NB4 (cell line): ENCODE results near the gene LZTS3.
"Not testable (repeated sequence)": the region's sequence is repeated elsewhere in the genome, so short reads cannot be mapped to it uniquely, and the experiment has no call there.

Experiments
- DNase-seq: peaks from one replicate; pipeline ENCODE4 v3.0.0; 2010; ENCODE audit warnings: low read depth
- H3K4me3 ChIP-seq: one replicate; pipeline ENCODE4 v1.5.1; 2011; ENCODE audit warnings: mild to moderate bottlenecking, low read depth, low read length, moderate library complexity
- MYC ChIP-seq: IDR thresholded peaks from 2 replicates; pipeline ENCODE4 v1.6.1; 2011; ENCODE audit warnings: low read depth, low read length
- POLR2A ChIP-seq: IDR thresholded peaks from 2 replicates; pipeline ENCODE4 v1.6.1; 2011; ENCODE audit warnings: mild to moderate bottlenecking; ENCODE audit not compliant: insufficient read length; ENCODE audit errors: extremely low read depth
- TF ChIP-seq, protein P1 (sequence below): IDR thresholded peaks from one replicate; pipeline ENCODE4 v1.5.1; 2012; ENCODE audit warnings: low read depth, low read length
- TF ChIP-seq, protein P2 (sequence below): IDR thresholded peaks from 2 replicates; pipeline ENCODE4 v1.6.1; 2011; ENCODE audit warnings: low read depth, low read length

The LZTS3 gene

DNA sequence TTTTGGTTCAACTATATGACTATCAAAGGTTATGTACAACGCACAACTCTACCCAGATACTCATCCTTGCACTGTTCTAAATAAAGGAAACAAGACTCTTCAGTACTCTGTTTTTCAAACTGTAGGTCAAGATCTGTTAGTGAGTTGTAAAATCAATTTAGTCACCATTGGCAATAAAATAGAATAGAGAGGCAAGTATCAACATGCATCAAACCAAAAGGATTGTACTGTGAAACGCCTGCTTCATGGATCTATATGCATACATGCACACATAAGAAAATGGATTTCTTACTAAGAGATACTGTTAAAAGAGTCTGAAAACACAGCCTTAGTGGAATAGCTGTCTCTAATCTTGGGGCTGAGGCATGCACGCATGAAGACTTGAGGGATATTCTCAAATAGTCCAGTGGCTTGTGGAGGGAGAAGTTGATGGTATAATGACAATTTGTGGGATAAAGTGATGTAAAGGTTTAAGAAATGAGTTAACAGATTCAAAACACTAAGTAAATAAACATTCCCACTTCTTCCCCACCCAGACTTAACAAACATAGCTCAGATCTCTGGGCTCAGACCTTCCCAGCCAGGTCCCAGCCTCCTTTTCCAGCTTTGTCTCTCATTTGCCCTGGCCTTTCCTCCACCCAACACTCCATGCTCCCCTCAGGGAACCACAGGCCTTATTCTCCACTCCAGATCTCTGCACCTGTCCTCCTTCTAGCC is 10.7 kb upstream of the LZTS3 start:
- TF ChIP-seq MYC, result no peak
- TF ChIP-seq, protein P1, sequence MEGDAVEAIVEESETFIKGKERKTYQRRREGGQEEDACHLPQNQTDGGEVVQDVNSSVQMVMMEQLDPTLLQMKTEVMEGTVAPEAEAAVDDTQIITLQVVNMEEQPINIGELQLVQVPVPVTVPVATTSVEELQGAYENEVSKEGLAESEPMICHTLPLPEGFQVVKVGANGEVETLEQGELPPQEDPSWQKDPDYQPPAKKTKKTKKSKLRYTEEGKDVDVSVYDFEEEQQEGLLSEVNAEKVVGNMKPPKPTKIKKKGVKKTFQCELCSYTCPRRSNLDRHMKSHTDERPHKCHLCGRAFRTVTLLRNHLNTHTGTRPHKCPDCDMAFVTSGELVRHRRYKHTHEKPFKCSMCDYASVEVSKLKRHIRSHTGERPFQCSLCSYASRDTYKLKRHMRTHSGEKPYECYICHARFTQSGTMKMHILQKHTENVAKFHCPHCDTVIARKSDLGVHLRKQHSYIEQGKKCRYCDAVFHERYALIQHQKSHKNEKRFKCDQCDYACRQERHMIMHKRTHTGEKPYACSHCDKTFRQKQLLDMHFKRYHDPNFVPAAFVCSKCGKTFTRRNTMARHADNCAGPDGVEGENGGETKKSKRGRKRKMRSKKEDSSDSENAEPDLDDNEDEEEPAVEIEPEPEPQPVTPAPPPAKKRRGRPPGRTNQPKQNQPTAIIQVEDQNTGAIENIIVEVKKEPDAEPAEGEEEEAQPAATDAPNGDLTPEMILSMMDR, result no peak
- DNase-seq, result no peak
- H3K4me3 ChIP-seq, result no peak overlapping the region

- H3K4me3 ChIP-seq, DNase-seq: not testable (repeated sequence)
Observed at GRCh38 chr20:3182429-3182828, 9.1 kb upstream of the LZTS3 start.

DNA sequence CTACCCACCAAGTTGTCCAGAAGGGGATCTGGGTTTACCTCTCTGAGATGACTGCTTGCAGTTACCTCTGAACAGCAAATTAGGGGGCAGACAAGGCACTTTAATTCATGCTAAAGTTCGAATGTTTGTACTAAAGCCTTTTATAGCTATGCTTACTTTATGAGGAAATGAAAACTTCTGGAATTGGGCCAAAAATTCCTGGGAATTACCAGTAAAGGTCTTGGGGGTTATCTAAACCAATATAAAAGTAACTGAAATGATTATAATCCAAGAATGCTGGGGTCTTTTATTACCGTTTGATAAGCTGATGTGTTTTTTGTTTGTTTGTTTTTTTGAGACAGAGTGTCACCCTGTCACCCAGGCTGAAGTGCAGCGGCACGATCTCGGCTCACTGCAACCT is 7.9 kb upstream of the LZTS3 start:
- no peak for DNase-seq
- no peak overlapping the region for H3K4me3 ChIP-seq
- TF ChIP-seq MYC (no peak), POLR2A (no peak)
- TF ChIP-seq, protein P2, sequence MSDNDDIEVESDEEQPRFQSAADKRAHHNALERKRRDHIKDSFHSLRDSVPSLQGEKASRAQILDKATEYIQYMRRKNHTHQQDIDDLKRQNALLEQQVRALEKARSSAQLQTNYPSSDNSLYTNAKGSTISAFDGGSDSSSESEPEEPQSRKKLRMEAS, result no peak
- TF ChIP-seq, protein P1, result no peak

- TF ChIP-seq, protein P2, result no peak
- TF ChIP-seq, protein P1, result no peak
- TF ChIP-seq POLR2A (no peak), MYC (no peak)
- no peak for DNase-seq
- H3K4me3 ChIP-seq, result no peak overlapping the region
Observed at GRCh38 chr20:3180319-3180718, 7.0 kb upstream of the LZTS3 start.

GRCh38 chr20:3177746-3178485 is 4.6 kb upstream of the LZTS3 start:
- H3K4me3 ChIP-seq, result no peak overlapping the region
- TF ChIP-seq, protein P1, result no peak
- TF ChIP-seq, protein P2, result 0 out of 2 replicates have a peak, but pooled peaks have one; percentile 27
- peak; percentile 30 for DNase-seq

DNA sequence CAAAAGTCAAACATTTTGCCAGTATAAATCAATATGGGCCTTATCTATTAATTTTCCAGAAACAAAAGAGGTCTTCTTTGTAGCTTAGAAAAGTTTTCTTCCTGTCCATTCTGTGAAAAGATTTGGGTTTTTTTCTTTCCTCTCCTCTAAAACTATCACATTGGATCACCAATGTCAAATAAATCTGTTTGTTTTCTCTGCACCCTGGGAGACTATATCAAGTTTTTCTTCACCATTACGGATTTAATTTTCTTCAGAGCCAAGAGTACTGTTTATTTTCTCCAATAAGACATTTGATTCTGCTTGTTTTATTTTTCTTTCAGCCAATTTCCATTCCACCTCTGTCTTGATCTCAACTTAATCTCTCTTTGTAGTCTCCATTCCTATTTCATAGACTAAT is 1.9 kb upstream of the LZTS3 start:
- no peak overlapping the region for H3K4me3 ChIP-seq
- no peak for DNase-seq
- TF ChIP-seq, protein P2, result no peak
- TF ChIP-seq MYC (no peak), POLR2A (no peak)
- TF ChIP-seq, protein P1, result no peak
